Fibroblast of the conjunctiva (primary cell): ENCODE results near the gene SHROOM3.

Experiments used
- DNase-seq: peaks from one replicate; pipeline ENCODE4 v3.0.0-alpha.2; 2010; ENCODE audit warnings: low read depth

Gene SHROOM3

GRCh38 chr4:76569706-76570105 is 134.7 kb downstream of the SHROOM3 start:
- DNase-seq: no peak

DNA sequence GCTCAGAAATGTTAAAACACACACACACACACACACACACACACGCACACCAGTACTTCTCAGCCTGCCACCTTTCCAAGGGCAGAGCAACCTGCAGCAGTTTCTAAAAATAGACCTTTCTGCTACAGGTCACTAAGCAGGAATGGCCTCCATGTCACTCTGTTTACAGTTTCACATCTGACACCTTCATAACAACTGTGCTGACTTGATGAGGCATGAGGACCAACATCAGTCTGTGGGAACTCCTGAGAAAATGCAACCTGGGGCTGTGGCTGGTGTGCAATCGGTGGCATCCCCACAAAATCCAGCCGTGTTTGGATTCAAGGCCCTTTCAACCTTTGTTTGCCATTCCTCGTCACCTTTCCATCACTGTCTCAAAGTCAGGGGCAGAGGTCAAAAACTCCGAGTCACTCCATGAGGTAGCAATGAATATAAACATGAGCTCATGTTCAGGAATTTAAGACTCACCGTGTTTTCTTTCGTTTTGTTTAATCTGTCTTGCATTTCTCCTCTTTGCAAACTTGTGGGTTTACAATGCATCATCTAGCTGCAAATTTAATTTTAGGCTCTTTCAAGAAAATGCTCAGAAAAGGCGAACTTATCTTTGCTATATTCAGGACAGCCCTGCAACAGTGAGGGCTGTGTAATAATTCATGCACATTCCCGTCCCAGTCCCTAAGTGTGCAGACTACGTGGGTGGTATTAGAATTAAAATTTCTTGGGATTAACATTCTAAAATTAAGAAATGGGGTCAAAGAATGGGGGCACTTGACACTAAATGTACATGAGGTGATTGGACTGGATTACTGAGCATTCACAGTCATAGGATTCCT is 135.3 kb downstream of the SHROOM3 start:
- DNase-seq: no peak

GRCh38 chr4:76571274-76571673 is 136.2 kb downstream of the SHROOM3 start:
- no peak for DNase-seq

DNA sequence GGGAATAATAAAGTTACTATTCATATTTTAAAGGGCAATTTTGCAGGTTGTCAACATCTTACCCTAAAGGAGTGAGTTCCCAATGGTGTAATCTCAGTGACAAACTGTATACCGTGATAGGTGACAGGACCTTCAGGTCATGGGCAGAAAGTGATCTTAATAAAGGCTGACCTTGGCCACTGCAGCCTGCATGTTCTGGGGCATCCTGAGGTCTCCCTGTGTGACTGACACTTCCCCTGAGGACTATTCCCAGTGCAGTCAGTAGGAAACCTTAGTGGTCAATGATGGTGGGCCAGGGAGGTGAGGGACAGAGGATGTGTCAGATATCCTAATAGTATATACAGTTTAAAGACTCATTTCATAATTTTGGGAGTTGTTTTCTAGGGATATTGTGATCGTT is 137.2 kb downstream of the SHROOM3 start:
- DNase-seq: no peak

DNA sequence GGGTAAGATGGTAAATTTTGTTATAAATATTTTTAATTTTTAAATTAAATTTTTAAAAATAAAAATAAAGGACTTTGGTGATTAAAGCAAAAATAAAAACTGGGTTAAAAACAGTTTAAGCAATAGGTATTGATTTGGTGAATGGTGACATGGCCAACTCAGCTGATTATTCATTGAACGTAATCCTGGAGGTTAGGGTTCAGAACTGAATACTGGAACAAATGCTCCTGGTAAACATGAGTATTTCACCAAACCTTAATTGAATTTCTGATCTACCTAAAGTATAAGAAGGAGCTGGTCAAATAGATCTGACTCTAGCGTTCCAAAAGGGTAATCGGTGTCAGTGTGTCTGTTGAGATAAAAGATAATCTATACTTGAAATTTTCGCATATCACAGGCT is 141.8 kb downstream of the SHROOM3 start:
- no peak for DNase-seq

GRCh38 chr4:76578002-76578560 is 143.1 kb downstream of the SHROOM3 start:
- no peak for DNase-seq

- no peak for DNase-seq
Observed at GRCh38 chr4:76579596-76580375, 144.8 kb downstream of the SHROOM3 start.

DNA sequence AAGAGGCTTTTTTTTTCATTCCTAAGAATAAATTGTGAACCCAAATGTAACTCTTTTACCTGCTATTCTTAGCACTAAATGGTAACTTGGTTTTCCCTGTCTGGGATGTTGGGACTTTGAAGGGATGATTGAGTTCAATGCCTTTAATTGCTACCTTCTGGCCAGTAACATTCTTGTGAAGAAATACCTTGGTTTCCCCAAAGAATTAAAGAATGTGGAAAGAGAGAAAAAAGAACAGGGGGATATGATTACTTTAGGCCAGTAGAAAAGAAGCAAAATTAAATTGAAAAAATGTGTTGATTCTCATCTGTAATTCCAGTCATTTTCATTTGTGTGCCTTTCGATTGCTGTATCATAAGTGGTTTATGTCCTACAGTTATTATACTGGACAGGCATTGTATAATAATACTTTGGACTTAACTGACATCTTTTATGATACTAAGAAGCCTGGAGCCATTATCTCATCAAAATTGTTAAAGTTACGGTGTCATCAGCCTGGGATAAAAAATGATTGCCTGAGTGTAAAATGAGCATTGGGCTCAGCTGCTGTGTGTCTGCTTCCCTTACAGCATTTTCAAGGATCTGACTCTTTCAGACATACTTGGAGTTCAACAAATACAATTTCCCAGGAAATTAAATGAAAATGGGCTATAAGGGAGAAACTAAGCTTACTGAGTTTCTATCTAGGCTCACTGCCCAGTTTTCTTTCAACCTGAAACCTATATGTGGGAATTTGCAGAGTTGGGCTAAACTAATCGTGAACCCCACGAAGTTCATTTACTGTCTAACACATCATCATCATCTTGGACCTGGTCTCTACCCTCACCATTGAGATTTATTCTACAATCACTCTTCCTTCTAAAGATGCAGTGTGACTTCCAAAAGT is 146.3 kb downstream of the SHROOM3 start:
- DNase-seq: no peak

GRCh38 chr4:76582074-76582816 is 147.2 kb downstream of the SHROOM3 start:
- no peak for DNase-seq

DNA sequence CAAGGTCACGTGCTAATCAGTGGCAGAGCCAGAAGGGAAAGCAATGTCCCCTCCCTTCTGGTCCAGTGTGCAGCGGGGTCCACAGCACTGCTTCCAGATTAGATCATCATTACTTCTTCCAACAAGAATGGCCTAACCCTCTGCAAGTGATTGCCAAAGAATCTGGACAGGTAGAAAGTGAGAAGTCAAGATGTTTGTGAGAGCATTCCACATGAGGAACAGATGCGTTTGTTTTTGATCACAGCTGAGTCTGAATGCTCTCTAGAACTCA is 147.7 kb downstream of the SHROOM3 start:
- DNase-seq: no peak

GRCh38 chr4:76584241-76585152 is 149.5 kb downstream of the SHROOM3 start:
- no peak for DNase-seq

DNA sequence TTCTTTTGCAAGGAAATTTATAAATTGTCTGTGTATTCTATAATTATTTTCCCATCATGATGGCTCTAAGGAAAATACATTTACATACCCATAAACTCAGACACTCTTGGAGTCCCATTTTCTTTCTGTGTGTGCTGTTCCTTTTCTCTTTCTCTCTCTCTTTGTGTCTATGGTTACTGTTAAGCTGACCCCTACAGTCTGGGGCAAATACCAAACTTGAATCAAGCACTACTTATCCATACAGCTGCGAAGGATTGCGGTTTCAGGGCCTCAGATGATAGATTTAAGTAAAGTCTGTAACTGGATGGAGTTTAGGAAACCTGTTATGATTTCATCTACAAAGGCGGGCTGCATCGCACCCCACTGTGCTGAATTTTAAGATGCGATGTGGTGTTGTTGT is 150.2 kb downstream of the SHROOM3 start:
- DNase-seq: no peak

DNA sequence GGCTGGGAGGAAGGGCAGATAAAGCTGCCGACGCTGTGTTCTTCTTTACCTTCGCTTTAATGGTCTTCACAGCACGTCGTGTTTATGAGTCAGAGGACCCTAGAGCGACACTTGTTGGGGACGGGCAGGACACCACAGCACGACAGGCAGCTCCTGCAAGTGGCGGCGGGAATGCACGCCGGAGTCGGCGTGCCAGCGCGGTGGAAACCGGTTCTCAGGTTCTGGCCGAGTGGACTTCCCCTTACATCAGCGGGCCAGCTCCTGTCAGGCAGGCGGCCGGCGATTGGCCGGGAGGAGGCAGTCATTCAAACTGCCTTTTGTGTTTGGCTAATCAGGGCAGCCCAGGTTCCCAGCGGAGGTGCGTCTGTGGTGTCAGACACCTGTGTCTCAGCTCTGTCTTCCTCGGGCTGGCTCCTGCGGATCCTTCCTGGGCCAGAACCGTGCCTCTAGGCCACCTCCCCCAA is 150.9 kb downstream of the SHROOM3 start:
- no peak for DNase-seq

DNA sequence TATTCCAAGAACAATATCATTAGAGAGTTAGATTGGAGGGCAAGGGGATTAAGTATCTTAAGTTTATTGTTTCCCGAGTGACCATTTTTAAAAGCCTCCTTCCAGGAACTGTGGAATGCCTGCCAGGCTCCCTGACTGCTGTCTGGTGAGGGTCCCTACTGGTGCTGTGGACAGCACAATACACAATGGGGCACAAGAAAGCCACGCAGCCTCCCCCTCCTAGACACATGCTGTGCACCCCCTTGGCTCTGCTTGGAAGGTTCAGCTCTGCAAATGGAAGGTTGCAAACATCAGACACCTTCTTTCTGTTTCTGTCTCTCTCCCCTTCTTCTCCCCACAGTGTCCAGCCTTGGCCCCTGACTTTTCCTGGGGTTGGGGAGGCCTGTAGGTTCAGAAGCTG is 153.2 kb downstream of the SHROOM3 start:
- no peak for DNase-seq

- DNase-seq: peak; percentile 49
Observed at GRCh38 chr4:76589402-76589801, 154.4 kb downstream of the SHROOM3 start.

DNA sequence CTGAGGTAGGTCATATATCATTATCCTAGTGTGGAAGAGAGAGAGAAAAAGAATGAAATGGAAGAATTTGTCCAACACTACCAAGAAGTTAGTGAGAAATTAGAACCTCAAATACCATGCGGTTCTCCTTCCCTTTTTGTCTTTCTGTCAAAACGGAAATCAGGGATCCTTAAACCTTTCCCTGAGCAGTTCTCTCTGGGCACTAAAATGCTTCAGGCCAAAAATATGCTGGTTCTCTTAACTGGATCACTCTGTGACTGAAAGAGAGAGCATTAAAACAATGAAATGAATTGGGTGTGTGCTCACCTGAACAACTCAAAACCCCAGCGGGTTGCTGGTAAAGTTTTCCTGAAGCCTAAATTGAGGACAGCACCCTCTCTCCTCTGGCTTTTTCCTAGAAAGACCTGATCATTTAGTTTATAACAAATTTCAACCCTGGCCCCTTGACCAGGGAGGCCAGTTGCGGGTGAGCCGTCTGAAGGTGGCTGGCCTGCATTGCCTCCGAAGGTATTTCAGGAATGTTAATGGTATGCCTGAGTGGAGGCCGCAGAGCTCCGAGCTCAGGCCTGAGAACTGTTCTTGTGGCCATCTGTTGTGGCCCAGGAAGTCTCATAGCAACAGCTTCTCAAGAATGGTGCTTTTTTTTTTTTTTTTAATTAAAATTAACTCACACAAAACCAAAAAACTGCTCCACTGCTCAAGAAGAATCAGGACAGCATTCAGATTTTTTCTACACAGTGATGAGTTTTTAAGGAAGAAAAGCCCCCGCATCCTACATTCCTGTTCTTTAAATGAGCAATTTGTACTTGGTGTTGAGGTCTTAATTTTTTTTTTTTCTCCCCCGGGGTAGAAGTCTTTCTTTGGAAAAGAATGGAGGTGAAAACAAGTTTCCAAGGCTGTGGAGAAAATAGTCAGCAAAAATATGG is 155.1 kb downstream of the SHROOM3 start:
- peak; percentile 70 for DNase-seq

GRCh38 chr4:76590798-76591281 is 155.8 kb downstream of the SHROOM3 start:
- DNase-seq: no peak

DNA sequence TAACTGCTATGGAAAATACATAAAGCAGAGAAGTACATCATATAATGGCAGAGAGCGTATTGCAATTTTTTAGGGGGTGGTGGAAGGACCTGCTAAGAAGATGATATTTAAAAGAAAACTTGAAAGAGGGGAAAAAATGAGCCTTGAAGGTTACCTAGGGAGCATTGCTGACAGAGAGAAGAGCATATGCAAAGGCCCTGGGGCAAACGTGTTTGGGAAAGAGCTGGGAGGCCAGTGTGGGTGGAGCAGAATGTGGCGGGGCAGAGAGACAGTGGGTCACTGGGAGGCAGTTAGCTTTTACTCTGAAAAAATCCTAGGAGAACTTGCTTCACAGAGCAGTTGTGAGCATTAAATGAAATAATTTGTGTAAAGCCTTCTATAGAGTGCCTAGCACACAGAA is 157.0 kb downstream of the SHROOM3 start:
- DNase-seq: no peak

DNA sequence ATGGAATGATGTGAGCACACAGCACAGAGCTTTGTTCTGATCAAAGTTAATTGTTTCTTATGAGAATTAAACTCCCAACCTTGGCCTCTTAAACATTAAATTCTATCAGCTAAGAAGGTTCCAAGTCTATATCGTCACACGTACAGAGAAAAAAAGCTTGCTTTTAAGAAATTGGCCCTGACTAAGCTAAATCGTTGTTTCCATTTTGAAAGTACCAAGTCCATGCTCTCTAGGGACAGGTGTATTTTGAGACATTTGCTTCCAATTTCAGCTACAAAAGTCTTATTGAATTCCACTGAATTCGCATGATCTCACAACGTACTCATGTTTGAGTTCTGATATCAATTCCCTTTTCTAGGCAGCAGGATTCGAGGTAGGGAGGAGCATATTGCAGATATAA is 157.4 kb downstream of the SHROOM3 start:
- no peak for DNase-seq
